HCT116 (cell line): ENCODE results near the gene SUPV3L1. TPM values are rescaled to one million over a fixed set of nuclear protein-coding genes. Genes with fewer than 3 reads are reported as not detected.

Experiments
- ATAC-seq: fragments of 200-7000 bp; cut with Tn5 transposase; 2 replicates; pipeline ENCODE4 v1.9.1; 2020; ENCODE audit warnings: mild to moderate bottlenecking, moderate library complexity
- BruUV-seq: library from RNA; stranded (reverse); fragments of 400-500 nt; replicated peaks from 2 replicates; lab custom pipeline; 2021; lab: Mats Ljungman, UMichigan
- CTCF ChIA-PET: fragments of 300-600 bp; sonication (Branson Sonifier 250); formaldehyde crosslinking; loops from one replicate; lab custom pipeline; 2021; ENCODE audit warnings: antibody characterized with exemption; lab: Charles Lee
- POLR2A ChIA-PET: fragments of 300-600, 350-600 bp; sonication (Branson Sonifier 250); formaldehyde crosslinking; loops from one replicate; lab custom pipeline; 2021; ENCODE audit warnings: antibody characterized with exemption; lab: Charles Lee
- RAD21 ChIA-PET, 2 experiments: fragments of 300-600 bp; sonication (Branson Sonifier 250); formaldehyde crosslinking; loops; one replicate each; lab custom pipeline; 2023; ENCODE audit warnings: low total read pairs in 2 of 2; ENCODE audit not compliant: uncharacterized antibody in 2 of 2, unreplicated experiment in 2 of 2, low non-redundant PET in 1 of 2; lab: Charles Lee
- DNase-seq: peaks from one replicate; pipeline ENCODE4 v3.0.0-alpha.2; 2010; ENCODE audit warnings: low read depth, low spot score
- H2AFZ ChIP-seq: fragments of 200-600 bp; shearing (Covaris generic), sonication (generic); 2 replicates; pipeline ENCODE4 v1.6.1; 2017; ENCODE audit warnings: low read depth, mixed run types, mixed read lengths, antibody characterized with exemption, low read length; ENCODE audit not compliant: poor library complexity, severe bottlenecking
- H3K27ac ChIP-seq: 2 replicates; pipeline ENCODE4 v1.5.1; 2012; ENCODE audit warnings: low read depth, low read length
- H3K27me3 ChIP-seq: fragments of 200-600 bp; sonication (generic); 2 replicates; pipeline ENCODE4 v1.6.1; 2016; ENCODE audit warnings: mixed run types, low read length, mixed read lengths; ENCODE audit not compliant: insufficient read depth
- H3K36me3 ChIP-seq, 2 experiments: fragments of 200-500 bp in 1 of 2; fragments of 200-600 bp in 1 of 2; sonication (Bioruptor generic) in 1 of 2; sonication (generic) in 1 of 2; 2 replicates each; pipeline versions ENCODE4 v1.5.1 to v1.6.1; 2014 to 2016; ENCODE audit warnings: low read length in 2 of 2, inconsistent platforms in 1 of 2, mixed read lengths in 1 of 2, mixed run types in 1 of 2; ENCODE audit not compliant: insufficient read depth in 2 of 2, control insufficient read depth in 1 of 2
- H3K4me1 ChIP-seq, 2 experiments: fragments of 200-600 bp in 1 of 2; sonication (generic) in 1 of 2; 2 replicates each; pipeline versions ENCODE4 v1.5.1 to v1.6.1; 2012 to 2017; ENCODE audit warnings: low read length in 2 of 2, inconsistent platforms in 1 of 2, mild to moderate bottlenecking in 1 of 2, mixed read lengths in 1 of 2, mixed run types in 1 of 2, moderate library complexity in 1 of 2; ENCODE audit not compliant: insufficient read depth in 2 of 2, control insufficient read depth in 1 of 2
- H3K4me2 ChIP-seq: fragments of 200-600 bp; sonication (generic); 2 replicates; pipeline ENCODE4 v1.6.1; 2017; ENCODE audit warnings: mixed run types, low read length, mixed read lengths
- H3K4me3 ChIP-seq, 2 experiments: fragments of 200-600 bp in 1 of 2; sonication (generic) in 1 of 2; replicated peaks in 1 of 2; 2 replicates each; pipeline ENCODE4 v1.5.1; 2011 to 2016; ENCODE audit warnings: low read length in 2 of 2, control low read depth in 1 of 2, low read depth in 1 of 2, mild to moderate bottlenecking in 1 of 2, mixed read lengths in 1 of 2, mixed run types in 1 of 2
- H3K79me2 ChIP-seq: fragments of 200-600 bp; sonication (generic); 2 replicates; pipeline ENCODE4 v1.6.1; 2017; ENCODE audit warnings: mild to moderate bottlenecking, mixed run types, low read length, moderate library complexity, mixed read lengths; ENCODE audit not compliant: insufficient read depth
- H3K9ac ChIP-seq: fragments of 200-600 bp; sonication (generic); 2 replicates; pipeline ENCODE4 v1.6.1; 2016; ENCODE audit warnings: low read length, mixed read lengths
- H3K9me2 ChIP-seq: fragments of 200-600 bp; sonication (generic), shearing (Covaris generic); 2 replicates; pipeline ENCODE4 v1.6.1; 2017; ENCODE audit warnings: mixed run types, mild to moderate bottlenecking, moderate library complexity; ENCODE audit not compliant: insufficient read depth
- H3K9me3 ChIP-seq, 2 experiments: fragments of 200-500 bp in 1 of 2; fragments of 200-600 bp in 1 of 2; sonication (Bioruptor generic) in 1 of 2; sonication (generic) in 1 of 2; 2 replicates each; pipeline ENCODE4 v1.6.1; 2014 to 2017; ENCODE audit warnings: low read length in 2 of 2, mixed read lengths in 2 of 2, inconsistent platforms in 1 of 2, low read depth in 1 of 2, mild to moderate bottlenecking in 1 of 2, mixed run types in 1 of 2, moderate library complexity in 1 of 2; ENCODE audit not compliant: control insufficient read depth in 1 of 2, insufficient read depth in 1 of 2
- H4K20me1 ChIP-seq: fragments of 200-600 bp; sonication (generic), shearing (Covaris generic); 2 replicates; pipeline ENCODE4 v1.6.1; 2017; ENCODE audit warnings: mixed run types, mild to moderate bottlenecking, moderate library complexity; ENCODE audit not compliant: insufficient read depth
- CBX3 ChIP-seq: IDR thresholded peaks from 2 replicates; pipeline ENCODE4 v1.6.1; 2012; ENCODE audit warnings: low read depth
- CEBPB ChIP-seq: IDR thresholded peaks from 2 replicates; pipeline ENCODE4 v1.6.1; 2012; ENCODE audit warnings: low read depth
- CTCF ChIP-seq, 3 experiments: fragments of 200-600 bp in 1 of 3; sonication (generic) in 1 of 3; IDR thresholded peaks in 2 of 3; conservative IDR thresholded peaks in 1 of 3; 2 replicates each; pipeline ENCODE4 v1.5.1; 2012 to 2017; ENCODE audit warnings: low read depth in 2 of 3, low read length in 2 of 3, antibody characterized with exemption in 1 of 3, borderline replicate concordance in 1 of 3, control low read depth in 1 of 3, mild to moderate bottlenecking in 1 of 3, mixed read lengths in 1 of 3, mixed run types in 1 of 3, moderate library complexity in 1 of 3; ENCODE audit not compliant: insufficient read depth in 1 of 3
- EGR1 ChIP-seq: IDR thresholded peaks from 2 replicates; pipeline ENCODE4 v1.6.1; 2012; ENCODE audit warnings: low read depth
- ELF1 ChIP-seq: IDR thresholded peaks from 2 replicates; pipeline ENCODE4 v1.6.1; 2012; ENCODE audit warnings: low read depth, borderline replicate concordance
- JUND ChIP-seq: IDR thresholded peaks from 2 replicates; pipeline ENCODE4 v1.6.1; 2012
- POLR2A ChIP-seq: IDR thresholded peaks from 2 replicates; pipeline ENCODE4 v1.7.0; 2011; ENCODE audit warnings: borderline replicate concordance; ENCODE audit not compliant: insufficient read depth, insufficient read length; ENCODE audit errors: extremely low read depth
- POLR2AphosphoS5 ChIP-seq: IDR thresholded peaks from 2 replicates; pipeline ENCODE4 v1.6.1; 2011; ENCODE audit warnings: mild to moderate bottlenecking, low read depth, low read length, moderate library complexity
- SIN3A ChIP-seq: IDR thresholded peaks from 2 replicates; pipeline ENCODE4 v1.6.1; 2012; ENCODE audit warnings: low read depth
- TCF7L2 ChIP-seq: IDR thresholded peaks from 2 replicates; pipeline ENCODE4 v1.7.0; 2011; ENCODE audit warnings: borderline replicate concordance, inconsistent platforms; ENCODE audit not compliant: insufficient read depth, insufficient read length; ENCODE audit errors: extremely low read depth
- ZNF274 ChIP-seq: fragments of 200-500 bp; sonication (Bioruptor generic); IDR thresholded peaks from 2 replicates; pipeline ENCODE4 v1.6.1; 2014; ENCODE audit warnings: mild to moderate bottlenecking, low read depth, low read length, inconsistent platforms
- intact Hi-C: fragments of 100-400 bp; cut with micrococcal nuclease; formaldehyde crosslinking; loops from 2 replicates; pipeline ENCODE4 v1.10.0; 2022
- total RNA-seq: library from RNA; stranded (reverse); gene quantifications from one replicate; pipeline ENCODE4 v1.2.1, GENCODE V29; 2021; ENCODE audit not compliant: unreplicated experiment
- TF ChIP-seq, protein P1 (sequence below): IDR thresholded peaks from 2 replicates; pipeline ENCODE4 v1.6.1; 2012
- TF ChIP-seq, protein P2 (sequence below): IDR thresholded peaks from 2 replicates; pipeline ENCODE4 v1.6.1; 2011; ENCODE audit warnings: mild to moderate bottlenecking, low read length, moderate library complexity; ENCODE audit not compliant: insufficient replicate concordance; ENCODE audit errors: extremely low read depth

Gene SUPV3L1
- total RNA-seq, 1 experiment from 2014 or later: 59.7 TPM

DNA sequence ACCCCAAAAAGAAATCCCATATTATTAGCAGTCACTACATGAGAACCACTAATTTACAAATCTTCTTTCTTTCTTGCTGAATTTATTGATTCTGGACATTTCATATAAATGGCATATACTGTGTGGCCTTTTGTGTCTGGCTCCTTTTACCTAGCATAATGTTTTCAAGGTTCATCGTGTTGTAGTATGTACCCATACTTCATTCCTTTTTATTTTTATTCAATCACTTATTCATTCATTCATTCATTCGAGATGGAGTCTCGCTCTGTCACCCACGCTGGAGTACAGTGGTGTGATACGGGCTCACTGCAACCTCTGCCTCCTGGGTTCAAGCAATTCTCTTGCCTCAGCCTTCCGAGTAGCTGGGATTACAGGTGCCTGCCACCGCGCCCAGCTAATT is 34.2 kb upstream of the SUPV3L1 start:
- intact Hi-C loops: no loop called here
- CTCF ChIA-PET: no interaction called here
- Histone ChIP-seq H3K9ac (no peak overlapping the region), H3K4me1 (no peaks in the 10 kb centered on the region), H3K27me3 (no peaks in the 10 kb centered on the region), H3K9me3 (no peaks in the 10 kb centered on the region), H3K27ac (no peak overlapping the region), H3K9me2 (no peaks in the 10 kb centered on the region), H3K4me3 (no peak overlapping the region), H3K36me3 (no peaks in the 10 kb centered on the region), H3K79me2 (peaks cover 62% of the 10 kb centered on the region), H3K4me2 (no peak overlapping the region), H4K20me1 (no peaks in the 10 kb centered on the region), H2AFZ (no peak overlapping the region)
- ATAC-seq: no peak
- RAD21 ChIA-PET: no interaction called here
- TF ChIP-seq EGR1: no peak
- TF ChIP-seq ELF1: no peak
- TF ChIP-seq, protein P1, sequence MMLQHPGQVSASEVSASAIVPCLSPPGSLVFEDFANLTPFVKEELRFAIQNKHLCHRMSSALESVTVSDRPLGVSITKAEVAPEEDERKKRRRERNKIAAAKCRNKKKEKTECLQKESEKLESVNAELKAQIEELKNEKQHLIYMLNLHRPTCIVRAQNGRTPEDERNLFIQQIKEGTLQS: no peak
- no peak for TF ChIP-seq TCF7L2
- TF ChIP-seq CEBPB: no peak
- no peak for TF ChIP-seq ZNF274
- TF ChIP-seq, protein P2, sequence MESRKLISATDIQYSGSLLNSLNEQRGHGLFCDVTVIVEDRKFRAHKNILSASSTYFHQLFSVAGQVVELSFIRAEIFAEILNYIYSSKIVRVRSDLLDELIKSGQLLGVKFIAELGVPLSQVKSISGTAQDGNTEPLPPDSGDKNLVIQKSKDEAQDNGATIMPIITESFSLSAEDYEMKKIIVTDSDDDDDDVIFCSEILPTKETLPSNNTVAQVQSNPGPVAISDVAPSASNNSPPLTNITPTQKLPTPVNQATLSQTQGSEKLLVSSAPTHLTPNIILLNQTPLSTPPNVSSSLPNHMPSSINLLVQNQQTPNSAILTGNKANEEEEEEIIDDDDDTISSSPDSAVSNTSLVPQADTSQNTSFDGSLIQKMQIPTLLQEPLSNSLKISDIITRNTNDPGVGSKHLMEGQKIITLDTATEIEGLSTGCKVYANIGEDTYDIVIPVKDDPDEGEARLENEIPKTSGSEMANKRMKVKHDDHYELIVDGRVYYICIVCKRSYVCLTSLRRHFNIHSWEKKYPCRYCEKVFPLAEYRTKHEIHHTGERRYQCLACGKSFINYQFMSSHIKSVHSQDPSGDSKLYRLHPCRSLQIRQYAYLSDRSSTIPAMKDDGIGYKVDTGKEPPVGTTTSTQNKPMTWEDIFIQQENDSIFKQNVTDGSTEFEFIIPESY: no peak
- no peak for TF ChIP-seq SIN3A
- no peak for TF ChIP-seq POLR2A
- TF ChIP-seq CTCF (IDR thresholded peaks at IDR 0.05 in 2 of 3, conservative IDR thresholded peaks at IDR 0.05 in 1 of 3; ENCODE audit: borderline replicate concordance in 1 of 3, insufficient read depth in 1 of 3, low read depth in 2 of 3, low read length in 2 of 3): no peak
- TF ChIP-seq CBX3: no peak
- no peak for TF ChIP-seq JUND
- TF ChIP-seq POLR2AphosphoS5: no peak
- POLR2A ChIA-PET: no interaction called here
- no peak for DNase-seq
- BruUV-seq: no TSS peak
